Nephron progenitor cell (in vitro differentiated cells): ENCODE results near the gene SOX15.

Experiments used
- DNase-seq: peaks from one replicate; pipeline ENCODE4 v3.0.0; 2021
- H3K27ac Mint-ChIP-seq: 2 replicates; pipeline ENCODE4 v1.8.0; 2021; ENCODE audit warnings: mild to moderate bottlenecking, moderate library complexity, mixed read lengths
- H3K27me3 Mint-ChIP-seq: 2 replicates; pipeline ENCODE4 v1.8.0; 2021; ENCODE audit warnings: mild to moderate bottlenecking, low read depth, mixed read lengths; ENCODE audit not compliant: poor library complexity
- H3K36me3 Mint-ChIP-seq: 2 replicates; pipeline ENCODE4 v1.8.0; 2021; ENCODE audit warnings: low read depth, mixed read lengths
- H3K4me1 Mint-ChIP-seq: 2 replicates; pipeline ENCODE4 v1.8.0; 2021; ENCODE audit warnings: mixed read lengths
- H3K4me3 Mint-ChIP-seq: 2 replicates; pipeline ENCODE4 v1.8.0; 2021; ENCODE audit warnings: mild to moderate bottlenecking, moderate library complexity, mixed read lengths
- H3K9me3 Mint-ChIP-seq: 2 replicates; pipeline ENCODE4 v1.8.0; 2021; ENCODE audit warnings: mild to moderate bottlenecking, moderate library complexity, mixed read lengths
- CTCF ChIP-seq: fragments of 200-600 bp; sonication (generic); IDR thresholded peaks from 2 replicates; pipeline ENCODE4 v1.5.0; 2021; ENCODE audit warnings: antibody characterized with exemption

Gene SOX15

GRCh38 chr17:7623661-7624060 lies 33.8 kb upstream of the SOX15 start:
- TF ChIP-seq CTCF, result no peak
- peaks cover 10% of the 10 kb centered on the region for H3K36me3 Mint-ChIP-seq
- DNase-seq, result no peak
- peaks cover 11% of the 10 kb centered on the region for H3K4me1 Mint-ChIP-seq
- no peak overlapping the region for H3K27ac Mint-ChIP-seq
- H3K9me3 Mint-ChIP-seq, result no peaks in the 10 kb centered on the region
- H3K27me3 Mint-ChIP-seq, result peaks cover 14% of the 10 kb centered on the region
- no peak overlapping the region for H3K4me3 Mint-ChIP-seq

- Mint-ChIP-seq H3K4me1 (no peaks in the 10 kb centered on the region), H3K27ac (no peak overlapping the region), H3K4me3 (no peak overlapping the region), H3K9me3 (no peaks in the 10 kb centered on the region), H3K27me3 (peaks cover 18% of the 10 kb centered on the region), H3K36me3 (no peaks in the 10 kb centered on the region)
- no peak for TF ChIP-seq CTCF
- no peak for DNase-seq
Observed at GRCh38 chr17:7620835-7621234, 30.9 kb upstream of the SOX15 start.

- no peak for TF ChIP-seq CTCF
- peaks cover 20% of the 10 kb centered on the region for H3K27me3 Mint-ChIP-seq
- H3K4me1 Mint-ChIP-seq, result peaks cover 5% of the 10 kb centered on the region
- no peak for DNase-seq
- H3K27ac Mint-ChIP-seq, result no peak overlapping the region
- H3K4me3 Mint-ChIP-seq, result no peak overlapping the region
- H3K9me3 Mint-ChIP-seq, result no peaks in the 10 kb centered on the region
- no peaks in the 10 kb centered on the region for H3K36me3 Mint-ChIP-seq
Observed at GRCh38 chr17:7618608-7619007, 28.7 kb upstream of the SOX15 start.

GRCh38 chr17:7615265-7615747 lies 25.4 kb upstream of the SOX15 start:
- Mint-ChIP-seq H3K9me3 (no peaks in the 10 kb centered on the region), H3K4me3 (peak overlapping the region; percentile 85), H3K36me3 (peaks cover 20% of the 10 kb centered on the region), H3K4me1 (peaks cover 38% of the 10 kb centered on the region), H3K27me3 (peaks cover 15% of the 10 kb centered on the region), H3K27ac (peak overlapping the region; percentile 94)
- no peak for DNase-seq
- TF ChIP-seq CTCF, result no peak

- TF ChIP-seq CTCF, result peak; percentile 38
- Mint-ChIP-seq H3K27me3 (peaks cover 15% of the 10 kb centered on the region), H3K4me3 (peak within 1 kb of the TSS; percentile 93), H3K36me3 (peaks cover 21% of the 10 kb centered on the region), H3K9me3 (no peaks in the 10 kb centered on the region), H3K4me1 (peaks cover 40% of the 10 kb centered on the region), H3K27ac (peak within 1 kb of the TSS; percentile 98)
- DNase-seq, result peak; percentile 100
Observed at GRCh38 chr17:7614425-7615264, 24.8 kb upstream of the SOX15 start, which contains the start of gene FXR2. FXR2 (minus strand) TSS chr17:7614897; CDS start chr17:7614532, 365 bp downstream.
